GM11168 (cell line): ENCODE data around the gene TECTA.

ENCODE experiments used
- in situ Hi-C: fragments of 300-500 bp; cut with MboI; formaldehyde crosslinking; loops from one replicate; pipeline ENCODE4 v1.12.0; 2022; ENCODE audit warnings: low sequenced_read_pairs; ENCODE audit not compliant: unreplicated experiment

The TECTA gene

GRCh38 chr11:121100943-121101342 lies at the start of gene TECTA:
Gene TECTA, plus strand, starts transcription at chr11:121101243. Its CDS starts 1,423 bp downstream, at chr11:121102666.
- in situ Hi-C loops: no loop called here

GRCh38 chr11:121053244-121053643 lies 47.8 kb upstream of the TECTA start:
- in situ Hi-C loops: no loop called here

GRCh38 chr11:121054266-121054665 lies 46.8 kb upstream of the TECTA start:
- in situ Hi-C loops: no loop called here

- in situ Hi-C loops: no loop called here
Observed at GRCh38 chr11:121055076-121055475, 46.0 kb upstream of the TECTA start.

GRCh38 chr11:121057922-121058321 lies 43.1 kb upstream of the TECTA start:
- in situ Hi-C loops: no loop called here

- in situ Hi-C loops: no loop called here
Observed at GRCh38 chr11:121058941-121059340, 42.1 kb upstream of the TECTA start.

- in situ Hi-C loops: no loop called here
Observed at GRCh38 chr11:121059605-121060004, 41.4 kb upstream of the TECTA start.

GRCh38 chr11:121063728-121064127 lies 37.3 kb upstream of the TECTA start:
- in situ Hi-C loops: no loop called here

GRCh38 chr11:121066623-121067022 lies 34.4 kb upstream of the TECTA start:
- in situ Hi-C loops: no loop called here

GRCh38 chr11:121067026-121067425 lies 34.0 kb upstream of the TECTA start:
- in situ Hi-C loops: no loop called here

GRCh38 chr11:121067453-121067852 lies 33.6 kb upstream of the TECTA start:
- in situ Hi-C loops: no loop called here

- in situ Hi-C loops: no loop called here
Observed at GRCh38 chr11:121067962-121068647, 32.9 kb upstream of the TECTA start.

GRCh38 chr11:121068787-121069186 lies 32.3 kb upstream of the TECTA start:
- in situ Hi-C loops: no loop called here

- in situ Hi-C loops: no loop called here
Observed at GRCh38 chr11:121070951-121071845, 29.8 kb upstream of the TECTA start.

- in situ Hi-C loops: no loop called here
Observed at GRCh38 chr11:121071846-121072450, 29.1 kb upstream of the TECTA start.

GRCh38 chr11:121081321-121081720 lies 19.7 kb upstream of the TECTA start:
- in situ Hi-C loops: no loop called here

- in situ Hi-C loops: no loop called here
Observed at GRCh38 chr11:121082219-121082618, 18.8 kb upstream of the TECTA start.

- in situ Hi-C loops: no loop called here
Observed at GRCh38 chr11:121082670-121083069, 18.4 kb upstream of the TECTA start.

- in situ Hi-C loops: no loop called here
Observed at GRCh38 chr11:121086866-121087265, 14.2 kb upstream of the TECTA start.

GRCh38 chr11:121089566-121089965 lies 11.5 kb upstream of the TECTA start:
- in situ Hi-C loops: no loop called here

- in situ Hi-C loops: no loop called here
Observed at GRCh38 chr11:121090145-121090721, 10.8 kb upstream of the TECTA start.
